GM19193 (cell line): ENCODE results near the gene CTDSP2.

Experiments
- POLR2A ChIP-seq: IDR thresholded peaks from 4 replicates; pipeline ENCODE4 v1.6.1; 2011; ENCODE audit not compliant: insufficient read depth, insufficient read length; ENCODE audit errors: extremely low read depth

CTDSP2 gene

DNA sequence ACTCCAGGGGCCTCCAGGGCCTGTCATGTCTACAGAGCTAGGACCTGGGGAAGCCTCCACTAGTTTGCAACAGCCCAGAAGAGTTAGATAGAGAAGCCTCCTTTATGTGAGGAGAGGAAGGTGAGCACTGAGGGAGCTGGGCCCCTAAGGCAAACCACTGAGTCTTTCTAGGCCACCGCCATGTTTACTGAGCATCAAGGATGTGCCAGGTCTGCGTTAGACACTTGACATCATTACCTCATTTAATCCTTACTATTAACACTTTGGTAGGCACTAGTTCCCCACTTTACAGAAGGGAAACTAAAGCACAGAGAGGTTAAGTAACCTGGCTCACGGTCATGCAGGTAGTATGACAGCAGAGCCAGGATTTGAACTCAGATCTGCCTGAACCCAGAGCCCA lies 12.9 kb downstream of the CTDSP2 start:
- no peak for TF ChIP-seq POLR2A

DNA sequence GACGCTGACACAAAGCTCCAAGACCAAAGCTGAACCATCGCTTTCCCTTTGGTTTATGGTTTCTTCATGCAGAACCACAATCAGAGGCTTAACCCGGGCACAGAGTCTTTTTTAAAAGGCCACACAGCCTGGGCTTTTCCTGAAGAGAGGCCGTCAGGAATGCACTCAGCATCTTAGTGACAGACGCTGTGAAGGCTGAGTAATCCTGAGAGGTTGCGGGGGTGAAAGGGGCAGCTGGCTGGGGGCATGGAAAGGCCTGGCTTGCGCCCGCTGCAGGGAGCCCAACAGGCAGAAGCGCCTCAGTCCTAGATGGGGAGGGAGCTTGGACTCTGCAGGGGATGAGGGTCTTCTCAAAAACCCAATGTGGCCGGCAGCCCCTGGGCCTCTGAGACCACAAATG lies 13.6 kb downstream of the CTDSP2 start:
- no peak for TF ChIP-seq POLR2A

DNA sequence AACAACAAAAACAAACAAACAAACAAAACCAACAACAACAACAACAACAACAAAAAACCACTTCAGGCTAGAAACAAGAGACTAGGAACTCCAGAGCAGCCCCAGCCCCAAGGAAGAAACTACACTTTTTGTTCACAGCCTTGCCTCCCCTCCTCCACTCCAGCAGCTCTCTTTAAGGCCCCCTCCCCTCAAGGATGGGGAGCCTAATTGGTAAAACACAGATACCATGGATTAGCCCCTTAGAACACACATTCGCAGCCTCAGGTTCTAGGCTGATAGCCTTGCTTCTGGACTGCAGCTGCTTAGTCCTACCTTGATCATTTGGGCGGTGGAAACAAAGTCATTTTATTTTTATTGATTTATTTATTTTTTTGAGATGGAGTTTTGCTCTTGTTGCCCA lies 16.1 kb downstream of the CTDSP2 start:
- TF ChIP-seq POLR2A: no peak

DNA sequence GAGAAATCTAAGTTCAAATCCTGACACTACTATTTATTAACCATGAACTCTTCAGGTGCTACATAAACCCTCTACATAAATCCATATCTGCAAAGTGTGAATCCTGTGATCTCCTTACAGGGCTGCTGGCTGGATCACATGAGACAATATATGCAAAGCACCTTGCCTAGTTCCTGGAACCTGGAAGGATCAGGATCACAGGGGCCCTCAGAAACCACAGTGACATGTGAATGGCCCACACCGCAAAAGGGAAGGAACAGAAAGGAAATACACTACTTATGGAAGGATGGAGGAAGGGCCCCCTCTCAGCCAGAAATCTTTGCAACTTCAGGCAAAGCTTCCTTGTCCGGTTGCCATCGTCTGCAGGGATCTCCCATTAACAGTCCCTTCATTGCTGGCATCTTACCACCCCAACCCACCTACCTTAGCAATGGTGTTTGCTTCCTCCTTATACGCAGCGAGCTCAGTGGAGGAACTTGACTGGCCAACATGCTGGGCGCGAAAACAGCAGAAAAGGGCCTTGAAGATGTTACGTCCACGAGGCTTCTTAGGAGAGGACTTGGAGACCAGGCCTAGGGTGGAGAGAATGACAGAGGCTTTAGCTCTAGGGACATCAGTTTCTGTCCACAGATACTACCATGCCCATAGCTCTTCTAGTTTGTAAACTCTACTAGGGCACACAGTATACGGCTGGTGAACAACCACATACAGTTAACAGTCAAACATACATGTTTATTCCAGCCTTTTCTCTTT lies 17.3 kb downstream of the CTDSP2 start:
- TF ChIP-seq POLR2A: no peak

DNA sequence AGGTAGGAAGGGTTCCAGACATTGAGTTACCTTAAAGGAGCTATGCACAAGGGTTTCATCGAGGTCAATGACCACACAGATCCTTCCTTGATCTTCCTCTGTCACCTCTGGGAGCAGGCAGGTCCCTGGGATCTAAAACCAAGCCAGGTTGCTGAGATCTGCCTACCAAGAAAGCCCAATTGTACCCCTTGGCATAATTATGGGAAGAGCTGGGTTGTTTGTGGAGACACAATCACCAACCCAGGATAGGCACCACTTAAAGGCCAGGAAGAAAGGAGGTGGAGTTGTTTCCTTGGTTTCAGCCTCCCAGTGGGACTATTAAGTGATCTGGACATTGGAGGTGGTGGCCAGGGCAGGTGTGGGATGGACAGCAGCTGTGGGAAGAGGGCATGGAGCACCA lies 19.6 kb downstream of the CTDSP2 start:
- no peak for TF ChIP-seq POLR2A

DNA sequence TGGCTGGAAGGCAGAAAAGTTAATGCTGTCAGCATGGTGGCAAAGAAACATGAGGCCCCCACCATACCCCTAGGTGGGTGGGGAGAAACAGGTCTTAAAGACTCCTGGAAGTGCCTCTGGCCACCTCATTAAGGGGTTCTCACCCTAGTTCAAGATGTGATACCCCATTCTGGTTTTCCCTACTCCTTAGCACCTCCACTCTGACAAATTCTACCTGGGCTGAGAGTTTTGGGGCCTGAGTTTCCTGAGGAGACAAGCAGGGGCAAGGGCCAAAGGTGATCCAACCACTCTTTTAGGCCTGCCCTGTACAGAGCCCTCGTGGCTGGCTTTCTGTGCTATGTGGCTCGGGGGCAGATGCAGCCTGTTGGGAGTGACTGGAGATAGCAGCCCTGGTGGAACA lies 20.1 kb downstream of the CTDSP2 start:
- TF ChIP-seq POLR2A: no peak

DNA sequence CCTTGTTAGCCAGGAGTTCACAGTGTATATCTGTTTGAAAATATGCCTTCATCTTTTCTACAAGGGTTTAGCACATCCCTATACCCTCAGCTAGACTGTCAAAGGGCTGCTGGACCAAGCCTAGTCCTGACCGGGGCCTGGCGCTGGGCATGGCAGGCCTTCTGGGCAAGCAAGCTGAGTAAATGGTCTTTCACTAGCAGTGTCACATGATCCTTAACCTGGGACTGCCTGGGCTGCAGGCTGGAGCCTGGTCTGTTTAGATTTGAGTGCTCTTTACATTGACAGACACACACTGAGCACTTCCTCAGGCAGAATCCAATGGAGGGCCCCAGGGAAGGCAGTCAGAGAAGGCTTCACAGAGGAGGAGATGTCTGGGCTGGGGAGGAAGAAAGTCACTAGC lies 21.1 kb downstream of the CTDSP2 start:
- no peak for TF ChIP-seq POLR2A

DNA sequence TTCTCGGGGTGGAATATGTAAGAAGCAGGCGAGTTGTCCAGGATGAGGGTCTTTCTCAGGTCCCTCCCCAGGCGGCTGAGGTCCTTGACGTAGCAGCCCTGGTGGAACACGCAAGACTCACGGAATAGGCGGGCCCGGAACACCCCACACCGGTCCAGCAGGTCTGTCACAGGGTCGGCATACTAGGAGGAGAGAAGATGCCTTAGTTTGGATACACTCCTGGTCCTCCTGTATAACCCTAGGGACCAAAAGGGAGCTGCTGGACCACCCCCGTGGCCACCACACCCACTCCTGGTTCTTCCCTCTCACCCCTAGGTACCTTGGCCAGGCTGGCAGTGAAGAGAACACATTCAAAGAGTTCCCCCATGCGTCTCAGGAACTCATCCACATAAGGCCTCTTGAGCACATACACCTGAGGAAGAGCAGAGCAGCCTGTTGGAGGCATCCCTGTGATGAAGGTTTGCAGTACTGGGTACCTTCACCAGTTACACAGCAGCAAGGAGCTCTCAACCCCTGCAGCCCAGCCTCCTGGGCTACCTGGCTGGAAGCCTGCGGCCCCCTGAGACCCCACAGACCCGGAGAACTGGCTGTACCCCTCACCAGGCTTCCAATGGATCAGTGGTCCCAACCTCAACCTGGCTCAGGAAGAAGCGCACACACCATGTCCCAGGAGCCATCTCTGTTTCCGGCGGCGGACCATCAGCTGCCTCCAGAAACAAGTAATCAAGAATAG lies 22.5 kb downstream of the CTDSP2 start:
- TF ChIP-seq POLR2A: no peak

DNA sequence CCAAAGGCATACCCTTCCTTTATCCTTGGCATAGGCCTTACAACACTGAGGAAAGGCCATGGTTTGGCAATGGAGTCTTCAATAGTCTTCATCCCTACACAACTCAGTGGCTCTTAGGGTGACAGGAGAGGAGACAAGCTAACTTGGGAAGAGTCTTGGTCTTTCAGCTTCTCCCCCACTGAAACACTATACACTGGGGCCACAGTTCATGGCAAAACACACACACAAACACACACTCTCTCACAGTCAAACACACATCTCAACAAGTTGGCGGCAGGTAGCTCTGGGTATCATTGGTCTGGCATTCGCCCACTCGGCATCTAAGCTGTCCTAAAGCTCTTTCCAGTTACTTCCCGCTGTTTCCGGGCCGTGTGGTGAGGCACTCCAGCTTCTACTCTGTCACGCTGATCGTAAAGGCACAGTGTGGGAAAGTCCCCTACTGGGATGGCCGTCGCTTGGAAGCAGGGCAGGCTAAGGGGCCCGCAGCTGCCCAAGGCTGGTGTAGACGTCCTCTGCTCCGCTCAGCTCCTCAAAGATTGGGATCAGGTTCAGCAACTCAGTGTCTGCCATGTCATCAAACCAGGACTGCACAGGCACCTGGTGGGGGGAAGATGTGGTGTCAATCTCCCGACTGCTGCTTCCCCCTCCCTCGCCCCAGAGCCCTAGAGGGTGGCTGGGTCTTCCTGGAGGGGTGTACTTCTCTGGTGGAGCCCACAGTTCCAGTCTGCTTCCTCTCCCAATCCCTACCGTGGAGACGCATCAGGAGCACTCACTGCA lies 23.2 kb downstream of the CTDSP2 start:
- TF ChIP-seq POLR2A: no peak

DNA sequence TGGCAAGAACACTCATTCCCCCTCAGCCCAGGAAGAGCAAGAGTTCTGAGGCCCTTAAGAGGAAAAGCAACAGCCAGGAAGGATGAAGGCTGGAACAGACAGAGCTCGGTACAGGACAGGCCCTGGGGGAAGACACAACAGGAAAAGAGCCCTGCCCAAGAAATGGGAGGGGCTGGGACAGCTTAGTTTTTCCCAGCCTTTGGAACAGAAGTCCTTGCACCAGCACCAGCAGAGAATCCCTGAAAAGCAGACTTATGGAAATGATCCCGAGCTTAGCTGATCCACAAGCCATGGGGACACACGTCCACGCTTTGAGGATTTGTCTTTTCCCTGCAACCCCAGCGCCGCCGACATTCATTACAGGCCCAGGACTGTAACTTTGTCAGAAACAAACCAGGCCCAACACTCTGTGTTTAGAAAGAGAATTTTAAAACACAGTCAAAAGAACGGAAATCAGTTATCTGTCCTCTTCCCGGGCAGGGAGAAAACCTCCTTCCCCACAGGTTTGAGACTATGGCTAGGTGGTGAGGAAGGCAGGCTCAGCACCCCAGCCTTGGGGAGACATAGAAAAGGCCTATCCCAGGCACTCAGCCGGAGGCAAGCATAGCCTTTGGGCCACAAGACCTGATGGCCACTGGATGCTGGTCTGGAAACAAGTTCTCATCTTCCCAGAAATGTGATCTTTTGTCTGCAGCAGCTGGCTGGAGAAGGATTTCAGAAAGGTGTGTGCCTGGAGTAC lies 24.0 kb downstream of the CTDSP2 start:
- TF ChIP-seq POLR2A: no peak

DNA sequence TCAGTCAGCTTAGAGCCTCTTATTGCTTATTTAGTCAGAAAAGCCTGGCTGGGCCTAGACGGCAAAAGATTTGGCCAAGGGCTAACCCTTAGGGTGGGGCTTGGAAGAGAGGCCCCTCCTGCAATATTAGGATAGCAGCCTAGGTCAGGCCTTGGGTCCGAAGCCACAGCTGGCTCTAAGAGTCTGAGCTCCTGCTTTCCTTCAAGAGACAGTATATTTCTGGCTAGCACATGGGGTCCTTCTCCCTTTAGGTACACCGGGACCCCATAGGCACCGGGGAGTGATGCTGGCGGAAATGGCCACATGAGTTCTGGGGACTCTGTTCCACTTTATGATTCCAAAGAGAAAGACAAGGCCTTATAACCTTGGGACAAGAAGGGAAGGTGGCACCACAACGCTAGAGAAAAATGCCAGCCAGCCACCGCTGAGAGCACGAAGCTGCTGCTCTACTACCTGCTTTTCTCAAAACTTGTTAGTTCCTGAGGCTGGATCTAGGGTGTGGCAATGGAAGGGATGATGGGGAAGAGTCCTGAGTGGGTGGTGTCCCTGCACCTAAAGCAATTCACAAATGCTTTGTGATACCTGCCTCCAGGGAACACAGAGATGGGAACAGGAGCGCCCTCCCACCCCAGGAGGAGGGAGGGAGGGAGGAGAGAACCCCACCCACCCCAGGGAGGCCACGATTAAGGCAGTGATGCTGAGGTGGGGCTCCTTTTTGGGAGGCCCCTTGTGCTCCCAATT lies 24.9 kb downstream of the CTDSP2 start:
- TF ChIP-seq POLR2A: no peak

DNA sequence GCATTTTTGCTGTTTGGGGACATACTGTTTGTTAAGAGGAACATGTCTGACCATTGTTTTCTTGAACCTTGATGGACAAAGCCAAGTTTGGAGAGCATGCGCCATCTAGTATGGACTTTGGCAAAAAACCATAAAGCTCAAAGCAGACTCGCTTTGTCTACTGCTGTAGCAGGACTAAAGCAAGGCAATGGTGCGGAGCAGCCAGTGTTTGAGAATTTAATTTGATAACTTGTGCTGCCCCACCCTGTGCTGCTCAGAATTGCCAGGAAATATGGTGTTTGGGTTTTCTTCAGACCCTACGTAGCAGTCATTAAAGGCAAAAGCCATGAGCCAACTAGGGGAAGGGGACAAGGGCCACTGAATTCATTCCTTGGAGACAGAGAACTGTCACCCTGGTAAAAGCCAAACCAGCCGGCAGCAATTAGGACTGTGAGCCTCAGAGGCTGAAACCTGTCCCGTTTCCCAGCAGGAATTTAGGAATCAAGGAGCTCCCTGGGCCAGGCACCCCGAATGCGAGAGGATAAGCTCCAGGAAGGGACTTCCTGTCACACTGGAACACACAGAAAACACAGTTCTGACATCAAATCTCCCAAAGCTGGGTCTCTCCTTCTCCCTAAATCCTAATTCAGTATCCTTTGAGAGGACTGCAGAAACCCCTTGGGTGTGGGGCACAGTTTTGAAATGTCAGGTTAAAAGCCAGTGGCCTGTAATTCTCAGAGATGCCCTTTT lies 29.1 kb downstream of the CTDSP2 start:
- no peak for TF ChIP-seq POLR2A

DNA sequence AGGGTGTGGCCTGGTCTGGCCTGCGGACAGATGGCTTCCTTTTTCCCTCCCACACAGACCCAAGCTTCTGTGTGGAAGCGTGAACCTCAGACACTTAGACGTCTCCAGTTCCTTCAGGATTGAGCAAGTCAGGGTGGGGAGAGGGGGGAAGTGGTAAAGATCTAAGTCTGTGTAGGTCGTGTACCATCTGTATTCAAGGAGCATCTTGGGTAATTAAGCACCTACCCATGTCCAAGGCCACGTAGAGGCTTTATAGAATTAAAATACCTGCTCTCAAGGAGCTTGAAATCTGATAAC lies 29.7 kb downstream of the CTDSP2 start:
- TF ChIP-seq POLR2A: no peak
